Transverse colon (tissue), 4 donors: ENCODE data around the gene CACNA1S.

Experiments used
- CTCF ChIP-seq, 5 experiments: fragments of 200-600 bp in 3 of 5; fragments of 450-650 bp in 2 of 5; sonication (generic) in 3 of 5; IDR thresholded peaks; 1 replicate in 2 of 5; 2 replicates in 3 of 5; pipeline ENCODE4 v1.5.1; 2016 to 2017; ENCODE audit warnings: antibody characterized with exemption in 5 of 5, inconsistent platforms in 3 of 5, mild to moderate bottlenecking in 2 of 5, moderate library complexity in 1 of 5
- POLR2A ChIP-seq: fragments of 450-650 bp; IDR thresholded peaks from one replicate; pipeline ENCODE4 v1.6.1; 2016; ENCODE audit warnings: antibody characterized with exemption, mild to moderate bottlenecking, moderate library complexity
- POLR2AphosphoS5 ChIP-seq, 3 donors: sonication (generic); formaldehyde crosslinking; IDR thresholded peaks; one replicate each; pipeline ENCODE4 v1.6.1; 2016; ENCODE audit warnings: antibody characterized with exemption in 3 of 3

- TF ChIP-seq POLR2A (no peak), CTCF (IDR thresholded peaks at IDR 0.05) (no peak), POLR2AphosphoS5 (IDR thresholded peaks at IDR 0.05) (no peak)
These were observed 58.1 kb downstream of the CACNA1S start for GRCh38 chr1:201054091-201054543.
